Sigmoid colon (tissue), 4 donors: ENCODE results near the gene GALNT17.

Source experiments
- EP300 ChIP-seq, 4 donors: sonication (generic); formaldehyde crosslinking; IDR thresholded peaks; one replicate each; pipeline ENCODE4 v1.6.1; 2017; ENCODE audit warnings: antibody characterized with exemption in 4 of 4
- POLR2A ChIP-seq, 2 donors: fragments of 450-650 bp; IDR thresholded peaks; one replicate each; pipeline ENCODE4 v1.6.1; 2016; ENCODE audit warnings: antibody characterized with exemption in 2 of 2, mild to moderate bottlenecking in 2 of 2, moderate library complexity in 2 of 2
- POLR2AphosphoS5 ChIP-seq, 4 donors: sonication (generic); formaldehyde crosslinking; IDR thresholded peaks; one replicate each; pipeline ENCODE4 v1.6.1; 2017; ENCODE audit warnings: antibody characterized with exemption in 4 of 4
- TF ChIP-seq, protein P1 (sequence below), 4 experiments: fragments of 450-650 bp in 3 of 4; fragments of 200-600 bp in 1 of 4; IDR thresholded peaks; one replicate each; pipeline ENCODE4 v1.5.1; 2016 to 2019; ENCODE audit warnings: antibody characterized with exemption in 4 of 4, mild to moderate bottlenecking in 3 of 4, moderate library complexity in 2 of 4

DNA sequence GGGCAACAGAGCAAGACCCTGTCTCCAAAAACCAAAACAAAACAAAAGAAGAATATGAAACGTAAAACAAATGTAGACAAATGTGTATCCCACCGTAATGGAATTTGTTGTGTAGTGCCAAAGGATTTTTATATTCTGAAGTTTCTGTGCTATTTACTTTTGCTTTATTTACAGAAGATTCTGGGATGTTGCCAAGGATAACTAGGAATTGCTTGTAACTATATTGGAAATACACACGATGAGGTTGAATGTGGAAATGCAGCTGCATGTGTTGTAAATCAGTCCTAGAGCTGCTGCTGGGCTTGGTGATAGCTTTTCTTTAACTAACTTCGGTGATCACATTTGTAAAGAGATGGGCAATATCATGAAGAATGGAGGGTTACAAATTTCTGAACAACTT lies 39.5 kb downstream of the GALNT17 start:
- TF ChIP-seq, protein P1, sequence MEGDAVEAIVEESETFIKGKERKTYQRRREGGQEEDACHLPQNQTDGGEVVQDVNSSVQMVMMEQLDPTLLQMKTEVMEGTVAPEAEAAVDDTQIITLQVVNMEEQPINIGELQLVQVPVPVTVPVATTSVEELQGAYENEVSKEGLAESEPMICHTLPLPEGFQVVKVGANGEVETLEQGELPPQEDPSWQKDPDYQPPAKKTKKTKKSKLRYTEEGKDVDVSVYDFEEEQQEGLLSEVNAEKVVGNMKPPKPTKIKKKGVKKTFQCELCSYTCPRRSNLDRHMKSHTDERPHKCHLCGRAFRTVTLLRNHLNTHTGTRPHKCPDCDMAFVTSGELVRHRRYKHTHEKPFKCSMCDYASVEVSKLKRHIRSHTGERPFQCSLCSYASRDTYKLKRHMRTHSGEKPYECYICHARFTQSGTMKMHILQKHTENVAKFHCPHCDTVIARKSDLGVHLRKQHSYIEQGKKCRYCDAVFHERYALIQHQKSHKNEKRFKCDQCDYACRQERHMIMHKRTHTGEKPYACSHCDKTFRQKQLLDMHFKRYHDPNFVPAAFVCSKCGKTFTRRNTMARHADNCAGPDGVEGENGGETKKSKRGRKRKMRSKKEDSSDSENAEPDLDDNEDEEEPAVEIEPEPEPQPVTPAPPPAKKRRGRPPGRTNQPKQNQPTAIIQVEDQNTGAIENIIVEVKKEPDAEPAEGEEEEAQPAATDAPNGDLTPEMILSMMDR (IDR thresholded peaks at IDR 0.05) = no peak
- TF ChIP-seq POLR2A (IDR thresholded peaks at IDR 0.05) (no peak), POLR2AphosphoS5 (IDR thresholded peaks at IDR 0.05) (no peak), EP300 (IDR thresholded peaks at IDR 0.05) (no peak)
